GM19099 (cell line): Measurements from ENCODE around the gene IFNL1.

ENCODE experiments used
- POLR2A ChIP-seq: IDR thresholded peaks from 3 replicates; pipeline ENCODE4 v1.6.1; 2011; ENCODE audit warnings: low read depth; ENCODE audit not compliant: insufficient read length; ENCODE audit errors: extremely low read depth

The IFNL1 gene

GRCh38 chr19:39301562-39301961, 5.4 kb downstream of the IFNL1 start:
- TF ChIP-seq POLR2A: no peak

GRCh38 chr19:39303373-39304184, 7.4 kb downstream of the IFNL1 start:
- no peak for TF ChIP-seq POLR2A

GRCh38 chr19:39304185-39304513, 7.9 kb downstream of the IFNL1 start:
- no peak for TF ChIP-seq POLR2A

GRCh38 chr19:39304701-39305571, 8.7 kb downstream of the IFNL1 start:
- no peak for TF ChIP-seq POLR2A

- TF ChIP-seq POLR2A: no peak
These were observed 9.9 kb downstream of the IFNL1 start for GRCh38 chr19:39306075-39306474.

- TF ChIP-seq POLR2A: no peak
These were observed 11.0 kb downstream of the IFNL1 start for GRCh38 chr19:39307046-39307821.

- no peak for TF ChIP-seq POLR2A
These were observed 11.8 kb downstream of the IFNL1 start for GRCh38 chr19:39307822-39308530.

GRCh38 chr19:39308531-39309304, 12.5 kb downstream of the IFNL1 start:
- TF ChIP-seq POLR2A: no peak

- TF ChIP-seq POLR2A: no peak
These were observed 14.5 kb downstream of the IFNL1 start for GRCh38 chr19:39310558-39311311.

- no peak for TF ChIP-seq POLR2A
These were observed 18.0 kb downstream of the IFNL1 start for GRCh38 chr19:39314016-39314728.

GRCh38 chr19:39315933-39316332, 19.7 kb downstream of the IFNL1 start:
- TF ChIP-seq POLR2A: no peak

- TF ChIP-seq POLR2A: no peak
These were observed 20.6 kb downstream of the IFNL1 start for GRCh38 chr19:39316627-39317321.
